Tibial nerve (tissue), 4 donors: ENCODE results near the gene MAPK8.

ENCODE experiments used
- EP300 ChIP-seq, 2 donors: sonication (generic); formaldehyde crosslinking; IDR thresholded peaks; one replicate each; pipeline ENCODE4 v1.6.1; 2017; ENCODE audit warnings: antibody characterized with exemption in 2 of 2, mild to moderate bottlenecking in 1 of 2
- POLR2A ChIP-seq, 2 donors: fragments of 450-650 bp; IDR thresholded peaks; one replicate each; pipeline ENCODE4 v1.6.1; 2017; ENCODE audit warnings: antibody characterized with exemption in 2 of 2, mild to moderate bottlenecking in 2 of 2, moderate library complexity in 2 of 2
- TF ChIP-seq, protein P1 (sequence below), 5 experiments: fragments of 200-600 bp in 3 of 5; fragments of 450-650 bp in 2 of 5; sonication (generic) in 3 of 5; IDR thresholded peaks; one replicate each; pipeline ENCODE4 v1.5.1; 2016 to 2019; ENCODE audit warnings: antibody characterized with exemption in 5 of 5, mild to moderate bottlenecking in 3 of 5, moderate library complexity in 2 of 5

DNA sequence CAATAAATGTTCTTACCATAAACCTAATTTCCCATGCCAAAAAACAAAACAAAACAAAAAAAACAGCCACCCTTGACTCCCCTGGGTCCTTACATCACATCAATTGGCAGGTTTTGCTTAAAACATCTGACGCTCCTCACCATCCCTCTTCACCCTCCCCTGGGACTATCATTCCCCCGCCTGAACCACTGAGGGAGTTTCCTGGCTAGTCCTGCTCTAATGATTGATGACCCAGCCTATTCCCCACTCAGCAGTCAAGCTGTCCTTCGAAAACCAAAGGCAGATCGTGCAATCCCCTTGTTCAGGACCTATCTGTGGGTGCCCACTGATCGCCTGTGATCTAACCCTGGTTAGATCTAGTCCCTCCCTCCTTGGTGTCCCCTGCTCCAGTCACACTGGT, 20.8 kb upstream of the MAPK8 start:
- TF ChIP-seq POLR2A (IDR thresholded peaks at IDR 0.05), result no peak
- TF ChIP-seq, protein P1, sequence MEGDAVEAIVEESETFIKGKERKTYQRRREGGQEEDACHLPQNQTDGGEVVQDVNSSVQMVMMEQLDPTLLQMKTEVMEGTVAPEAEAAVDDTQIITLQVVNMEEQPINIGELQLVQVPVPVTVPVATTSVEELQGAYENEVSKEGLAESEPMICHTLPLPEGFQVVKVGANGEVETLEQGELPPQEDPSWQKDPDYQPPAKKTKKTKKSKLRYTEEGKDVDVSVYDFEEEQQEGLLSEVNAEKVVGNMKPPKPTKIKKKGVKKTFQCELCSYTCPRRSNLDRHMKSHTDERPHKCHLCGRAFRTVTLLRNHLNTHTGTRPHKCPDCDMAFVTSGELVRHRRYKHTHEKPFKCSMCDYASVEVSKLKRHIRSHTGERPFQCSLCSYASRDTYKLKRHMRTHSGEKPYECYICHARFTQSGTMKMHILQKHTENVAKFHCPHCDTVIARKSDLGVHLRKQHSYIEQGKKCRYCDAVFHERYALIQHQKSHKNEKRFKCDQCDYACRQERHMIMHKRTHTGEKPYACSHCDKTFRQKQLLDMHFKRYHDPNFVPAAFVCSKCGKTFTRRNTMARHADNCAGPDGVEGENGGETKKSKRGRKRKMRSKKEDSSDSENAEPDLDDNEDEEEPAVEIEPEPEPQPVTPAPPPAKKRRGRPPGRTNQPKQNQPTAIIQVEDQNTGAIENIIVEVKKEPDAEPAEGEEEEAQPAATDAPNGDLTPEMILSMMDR (IDR thresholded peaks at IDR 0.05), result no peak
- no peak for TF ChIP-seq EP300 (IDR thresholded peaks at IDR 0.05)
